Esophagus muscularis mucosa (tissue), 4 donors: ENCODE results near the gene STARD8.

Experiments
- CTCF ChIP-seq, 3 experiments: fragments of 200-600 bp in 2 of 3; fragments of 450-650 bp in 1 of 3; sonication (generic) in 2 of 3; IDR thresholded peaks; one replicate each; pipeline ENCODE4 v1.5.1; 2017 to 2019; ENCODE audit warnings: antibody characterized with exemption in 3 of 3, mild to moderate bottlenecking in 2 of 3, moderate library complexity in 1 of 3
- EP300 ChIP-seq: sonication (generic); formaldehyde crosslinking; IDR thresholded peaks from one replicate; pipeline ENCODE4 v1.6.1; 2017; ENCODE audit warnings: antibody characterized with exemption
- POLR2A ChIP-seq: fragments of 450-650 bp; IDR thresholded peaks from one replicate; pipeline ENCODE4 v1.6.1; 2017; ENCODE audit warnings: antibody characterized with exemption, moderate library complexity, mild to moderate bottlenecking, low read depth
- POLR2AphosphoS5 ChIP-seq, 2 donors: sonication (generic); formaldehyde crosslinking; IDR thresholded peaks; one replicate each; pipeline ENCODE4 v1.6.1; 2017; ENCODE audit warnings: antibody characterized with exemption in 2 of 2

GRCh38 chrX:68735266-68735665 is 87.8 kb downstream of the STARD8 start:
- no peak for TF ChIP-seq CTCF (IDR thresholded peaks at IDR 0.05)
- no peak for TF ChIP-seq POLR2A
- no peak for TF ChIP-seq POLR2AphosphoS5 (IDR thresholded peaks at IDR 0.05)
- TF ChIP-seq EP300 = no peak
